GM18502 (cell line): ENCODE data around the gene RFESD.
A peak's percentile ranks its signal among the peaks of the same experiment; 100 is the strongest.
"Not testable (repeated sequence)": the region's sequence is repeated elsewhere in the genome, so short reads cannot be mapped to it uniquely, and the experiment has no call there.

Experiments
- ATAC-seq: cut with Tn5 transposase; IDR thresholded peaks from one replicate; pipeline ENCODE4 v1.9.1; 2021; ENCODE audit warnings: mild to moderate bottlenecking; ENCODE audit not compliant: unreplicated experiment, poor library complexity

RFESD gene

GRCh38 chr5:95627971-95628810, 18.4 kb upstream of the RFESD start:
- no peak for ATAC-seq

- ATAC-seq: no peak
These were observed 17.6 kb upstream of the RFESD start for GRCh38 chr5:95628933-95629332.

- ATAC-seq: no peak
These were observed 16.1 kb upstream of the RFESD start for GRCh38 chr5:95630394-95630917.

- ATAC-seq: peak; percentile 18
These were observed 15.2 kb upstream of the RFESD start for GRCh38 chr5:95631255-95631958.

GRCh38 chr5:95631991-95632675, 14.4 kb upstream of the RFESD start:
- peak; percentile 96 for ATAC-seq

- ATAC-seq: not testable (repeated sequence)
These were observed 13.6 kb upstream of the RFESD start for GRCh38 chr5:95632942-95633341.

- ATAC-seq: no peak
These were observed 12.9 kb upstream of the RFESD start for GRCh38 chr5:95633671-95634070.

- no peak for ATAC-seq
These were observed 12.5 kb upstream of the RFESD start for GRCh38 chr5:95634081-95634480.

- ATAC-seq: peak; percentile 56
These were observed 7.9 kb upstream of the RFESD start for GRCh38 chr5:95638632-95639031.

- ATAC-seq: no peak
These were observed 4.8 kb upstream of the RFESD start for GRCh38 chr5:95641741-95642220.

- ATAC-seq: no peak
These were observed 3.4 kb upstream of the RFESD start for GRCh38 chr5:95643152-95643551.

GRCh38 chr5:95644351-95645042, 2.1 kb upstream of the RFESD start:
- ATAC-seq: peak; percentile 56

GRCh38 chr5:95646226-95646568, 380 bp upstream of the RFESD start:
- not testable (repeated sequence) for ATAC-seq

GRCh38 chr5:95647886-95648860, 1.6 kb downstream of the RFESD start:
- no peak for ATAC-seq

GRCh38 chr5:95649274-95649673, 2.7 kb downstream of the RFESD start:
- no peak for ATAC-seq

- no peak for ATAC-seq
These were observed 3.5 kb downstream of the RFESD start for GRCh38 chr5:95649842-95650620.

- no peak for ATAC-seq
These were observed 6.3 kb downstream of the RFESD start for GRCh38 chr5:95652849-95653248.

- no peak for ATAC-seq
These were observed 7.6 kb downstream of the RFESD start for GRCh38 chr5:95654196-95654595.
